GM21737 (cell line): ENCODE results near the gene MISP.
"Not testable (repeated sequence)": the region's sequence is repeated elsewhere in the genome, so short reads cannot be mapped to it uniquely, and the experiment has no call there.

ENCODE experiments used
- ATAC-seq: cut with Tn5 transposase; IDR thresholded peaks from one replicate; pipeline ENCODE4 v1.9.1; 2021; ENCODE audit warnings: mild to moderate bottlenecking, moderate library complexity; ENCODE audit not compliant: unreplicated experiment

MISP gene

GRCh38 chr19:745138-745537 lies 5.8 kb upstream of the MISP start:
- ATAC-seq: not testable (repeated sequence)

- no peak for ATAC-seq
Observed at GRCh38 chr19:746208-746819, 4.6 kb upstream of the MISP start.

- ATAC-seq: no peak
Observed at GRCh38 chr19:746956-747355, 4.0 kb upstream of the MISP start.

- ATAC-seq: no peak
Observed at GRCh38 chr19:747432-748273, 3.3 kb upstream of the MISP start.

- no peak for ATAC-seq
Observed at GRCh38 chr19:748274-748598, 2.7 kb upstream of the MISP start.

GRCh38 chr19:749811-750210 lies 1.1 kb upstream of the MISP start:
- ATAC-seq: no peak

- no peak for ATAC-seq
Observed at GRCh38 chr19:751501-752341, 809 bp downstream of the MISP start.

GRCh38 chr19:752652-753517 lies 2.0 kb downstream of the MISP start:
- no peak for ATAC-seq

GRCh38 chr19:754530-754929 lies 3.6 kb downstream of the MISP start:
- ATAC-seq: no peak

GRCh38 chr19:755063-755462 lies 4.2 kb downstream of the MISP start:
- ATAC-seq: no peak

- no peak for ATAC-seq
Observed at GRCh38 chr19:756236-756635, 5.3 kb downstream of the MISP start.

- no peak for ATAC-seq
Observed at GRCh38 chr19:756821-757688, 6.1 kb downstream of the MISP start.

GRCh38 chr19:757811-758668 lies 7.1 kb downstream of the MISP start:
- no peak for ATAC-seq

- ATAC-seq: no peak
Observed at GRCh38 chr19:763181-763580, 12.3 kb downstream of the MISP start.

- no peak for ATAC-seq
Observed at GRCh38 chr19:763869-764268, 13.0 kb downstream of the MISP start.

GRCh38 chr19:764301-764700 lies 13.4 kb downstream of the MISP start:
- no peak for ATAC-seq

GRCh38 chr19:765179-765738 lies 14.3 kb downstream of the MISP start:
- ATAC-seq: no peak

- ATAC-seq: no peak
Observed at GRCh38 chr19:768424-768823, 17.5 kb downstream of the MISP start.

- ATAC-seq: no peak
Observed at GRCh38 chr19:769616-770015, 18.7 kb downstream of the MISP start.
